Ureter (tissue), 1 donor: ENCODE measurements around the gene ADAMTS19. TPM values are rescaled to one million over a fixed set of nuclear protein-coding genes. Genes with fewer than 3 reads are reported as not detected.

Experiments used
- DNase-seq: peaks from one replicate; pipeline ENCODE4 v3.0.0-alpha.2; 2020; ENCODE audit warnings: low spot score
- total RNA-seq: library from RNA; stranded (reverse); gene quantifications from one replicate; pipeline ENCODE4 v1.2.4, GENCODE V29; 2023
- donor health status: DM: yes; HTN: yes; CAD: no.

ADAMTS19 gene
- total RNA-seq, 1 donor from 2014 or later, result 5.3 TPM

DNA sequence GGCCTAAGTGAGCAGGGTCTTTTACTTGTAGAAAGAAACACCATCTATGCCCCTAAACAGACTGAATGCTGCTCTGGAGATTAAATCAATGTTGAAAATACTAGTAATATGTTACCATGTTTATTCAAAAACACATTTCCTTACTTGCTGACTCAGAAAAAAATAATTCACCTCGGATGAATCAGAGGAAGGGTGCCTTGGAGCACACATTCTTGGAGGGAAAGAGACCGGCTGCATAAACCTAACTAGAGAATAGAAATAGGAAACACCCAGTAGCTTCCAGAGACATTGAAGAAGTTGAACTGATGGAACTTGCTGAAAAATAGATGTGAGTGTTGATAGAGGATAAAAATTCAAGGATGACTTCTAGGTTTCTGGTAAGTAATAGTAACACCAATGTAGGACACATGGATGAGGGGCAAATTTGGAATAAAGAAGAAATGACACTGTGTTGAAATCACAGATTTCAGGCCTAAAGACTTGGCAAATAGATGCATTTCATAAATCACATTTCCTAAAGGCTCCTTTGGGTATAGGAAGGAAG is 210.9 kb downstream of the ADAMTS19 start:
- no peak for DNase-seq

DNA sequence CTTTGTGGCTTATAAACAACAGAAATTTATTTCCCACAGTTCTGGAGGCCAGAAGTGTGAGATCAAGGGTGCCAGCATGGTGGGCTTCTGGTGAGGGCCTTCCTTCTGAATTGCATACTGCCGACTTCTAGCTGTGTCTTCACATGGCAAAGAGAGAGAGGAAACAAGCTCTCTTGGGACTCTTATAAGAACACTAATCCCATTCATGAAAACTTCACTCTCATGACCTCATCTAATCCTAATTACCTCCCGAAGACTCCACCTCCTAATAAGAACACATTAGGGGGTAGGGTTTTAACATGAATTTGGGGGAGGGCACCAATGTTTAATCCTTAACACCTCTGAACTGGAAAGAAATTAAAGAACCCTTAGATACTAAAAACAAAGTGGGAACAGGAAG is 211.9 kb downstream of the ADAMTS19 start:
- no peak for DNase-seq

DNA sequence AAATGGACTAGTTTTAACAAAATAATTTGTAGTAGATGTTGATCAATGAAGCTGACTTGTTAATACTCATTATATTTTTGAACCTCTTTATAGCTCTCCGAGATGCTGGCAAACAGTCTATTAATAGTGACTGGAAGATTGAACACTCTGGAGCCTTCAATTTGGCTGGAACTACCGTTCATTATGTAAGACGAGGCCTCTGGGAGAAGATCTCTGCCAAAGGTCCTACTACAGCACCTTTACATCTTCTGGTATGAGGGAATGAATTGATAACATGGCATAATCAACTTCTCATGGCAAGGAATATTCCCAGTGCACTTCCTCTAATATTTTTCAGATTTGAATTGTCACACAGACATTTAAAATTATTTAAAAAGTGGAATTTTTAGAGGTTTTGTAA is 219.6 kb downstream of the ADAMTS19 start:
- no peak for DNase-seq

GRCh38 chr5:129687941-129688340 is 227.8 kb downstream of the ADAMTS19 start:
- DNase-seq, result no peak

GRCh38 chr5:129689045-129689444 is 228.9 kb downstream of the ADAMTS19 start:
- DNase-seq, result no peak

DNA sequence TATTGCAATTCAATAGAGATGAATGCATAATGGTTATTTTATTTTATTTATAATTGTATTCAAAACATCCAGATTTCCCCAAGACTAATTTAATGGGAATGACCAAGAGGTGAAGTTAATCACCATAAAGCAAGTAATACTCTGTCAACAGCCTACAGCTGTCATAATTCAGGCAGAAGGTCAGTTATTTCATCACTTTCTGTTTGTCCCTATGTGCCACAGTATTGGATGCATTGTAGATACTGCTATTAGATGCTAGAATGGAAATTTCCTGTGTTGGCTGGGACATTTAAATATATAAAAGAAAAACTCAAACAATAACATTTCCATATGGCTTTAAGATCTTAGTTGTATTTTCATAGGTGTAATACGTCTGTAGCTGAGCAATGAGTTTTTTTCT is 231.1 kb downstream of the ADAMTS19 start:
- DNase-seq, result no peak

DNA sequence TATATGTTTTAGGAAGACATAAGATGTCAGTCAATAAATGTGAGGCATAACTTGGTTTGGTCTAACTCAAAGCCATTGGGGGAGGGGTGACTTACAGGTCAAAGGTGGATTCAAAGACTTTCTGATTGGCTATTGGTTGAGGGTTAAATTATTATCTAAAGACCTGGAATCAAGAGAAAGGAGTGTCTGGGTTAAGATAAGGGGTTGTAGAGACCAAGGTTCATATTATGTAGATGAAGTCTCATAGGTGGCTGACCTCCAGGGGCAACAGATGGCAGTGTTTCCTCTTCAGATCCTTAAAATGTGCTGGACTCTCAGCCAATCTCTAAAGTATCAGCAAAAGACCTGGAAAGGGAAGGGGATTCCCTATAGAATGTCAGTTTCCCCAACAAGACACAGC is 236.5 kb downstream of the ADAMTS19 start:
- DNase-seq, result no peak

- DNase-seq, result no peak
Observed at GRCh38 chr5:129698661-129699060, 238.6 kb downstream of the ADAMTS19 start.

- DNase-seq, result no peak
Observed at GRCh38 chr5:129716235-129716634, 256.1 kb downstream of the ADAMTS19 start.

GRCh38 chr5:129716651-129717050 is 256.6 kb downstream of the ADAMTS19 start:
- DNase-seq, result no peak

GRCh38 chr5:129717751-129718310 is 257.7 kb downstream of the ADAMTS19 start:
- DNase-seq, result no peak

DNA sequence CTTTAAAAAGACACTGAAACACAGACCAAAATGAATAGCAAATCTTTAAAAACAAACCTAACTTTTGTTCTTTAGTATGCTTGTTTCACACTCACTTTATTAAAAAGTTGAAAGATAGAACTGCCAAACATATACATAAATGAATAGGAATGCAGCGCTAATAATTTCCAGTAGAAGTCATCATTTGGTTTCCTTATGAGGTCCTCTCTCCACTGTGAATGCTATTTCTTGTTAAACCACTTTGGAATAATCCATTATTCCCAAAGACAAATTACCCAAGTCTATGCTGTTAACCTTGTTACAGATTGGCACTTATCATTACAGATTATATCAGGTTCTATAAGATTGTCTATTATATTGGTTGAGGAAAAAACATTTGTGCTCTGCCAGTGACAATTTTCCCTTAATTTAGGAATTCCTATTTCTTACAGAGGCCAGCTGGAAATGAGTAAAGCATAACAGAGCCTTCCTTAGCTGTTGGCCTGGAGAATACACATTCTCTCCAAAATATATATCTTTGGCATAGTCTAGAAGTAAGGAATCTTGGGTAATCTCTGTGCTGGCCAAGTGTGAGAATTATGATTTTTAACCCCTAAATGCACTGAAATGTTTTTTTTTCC is 258.5 kb downstream of the ADAMTS19 start:
- no peak for DNase-seq

DNA sequence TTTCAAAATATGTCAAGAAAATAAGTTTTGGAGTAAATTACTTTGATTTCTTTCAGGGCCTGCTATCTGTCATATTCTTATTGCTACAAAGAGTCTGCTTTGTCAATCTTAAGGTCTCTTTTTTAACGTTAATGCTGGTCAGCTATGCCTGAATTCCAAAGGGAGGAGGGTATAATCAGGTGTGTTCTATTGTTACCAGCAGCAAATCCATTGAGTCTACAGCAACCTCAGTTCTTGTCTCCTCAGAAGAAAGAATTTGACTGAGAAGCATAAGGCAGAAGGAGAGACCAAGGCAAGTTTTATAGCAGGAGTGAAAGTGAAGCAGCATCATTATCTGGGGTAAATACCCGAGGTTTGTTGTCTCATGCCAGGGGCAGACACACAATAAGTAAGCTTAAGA is 264.1 kb downstream of the ADAMTS19 start:
- no peak for DNase-seq

DNA sequence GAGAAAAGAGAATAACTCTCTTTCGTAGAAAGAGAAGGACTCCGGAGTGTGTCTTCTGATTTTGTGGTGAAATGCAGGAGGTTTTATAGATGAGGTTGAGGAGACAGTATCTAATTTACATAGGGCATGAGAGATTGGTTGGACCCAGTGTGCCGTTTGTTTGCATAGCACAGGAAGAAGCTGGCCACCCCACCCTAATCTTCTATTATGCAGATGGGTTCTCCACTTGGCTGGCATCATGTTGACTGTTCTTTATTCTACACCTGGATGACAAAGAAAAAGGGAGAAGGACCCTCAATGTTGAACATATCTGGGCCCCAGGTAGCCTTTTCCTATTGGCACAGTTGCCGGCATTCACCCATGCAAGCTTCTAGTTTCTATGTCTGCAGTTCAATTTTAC is 264.5 kb downstream of the ADAMTS19 start:
- DNase-seq, result no peak

- no peak for DNase-seq
Observed at GRCh38 chr5:129739773-129740172, 279.7 kb downstream of the ADAMTS19 start.

DNA sequence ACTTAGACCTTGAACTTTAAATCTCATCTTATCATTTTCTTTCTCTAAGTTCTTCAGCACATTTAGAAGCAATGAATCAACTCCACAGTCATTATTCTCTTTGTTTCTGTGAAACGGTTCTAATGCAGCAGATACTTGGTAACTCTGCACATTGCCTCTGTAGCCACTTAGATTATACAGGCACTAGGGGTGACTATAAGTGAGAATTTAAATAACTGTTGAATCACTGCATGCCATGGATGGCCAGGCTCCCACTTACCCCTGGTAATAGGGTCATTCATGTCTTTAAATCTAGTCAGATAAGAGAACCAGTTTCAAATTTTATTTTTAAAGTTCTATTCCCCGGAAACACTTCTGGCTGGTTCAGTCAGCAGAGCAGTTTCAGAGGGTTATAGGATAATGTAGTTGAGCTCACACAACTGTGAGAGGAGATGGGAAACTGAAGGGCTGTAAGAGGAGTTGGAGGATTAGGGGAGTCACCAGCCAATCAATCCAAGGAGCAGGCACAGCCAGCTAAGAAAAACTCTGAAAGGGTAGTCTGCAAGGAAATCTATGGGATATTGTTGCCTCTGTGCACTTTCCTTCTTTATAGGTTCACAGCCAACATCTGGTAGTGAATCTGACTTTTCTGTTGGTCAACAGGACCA is 283.6 kb downstream of the ADAMTS19 start:
- DNase-seq, result no peak

GRCh38 chr5:129745997-129746396 is 285.9 kb downstream of the ADAMTS19 start:
- DNase-seq, result no peak

DNA sequence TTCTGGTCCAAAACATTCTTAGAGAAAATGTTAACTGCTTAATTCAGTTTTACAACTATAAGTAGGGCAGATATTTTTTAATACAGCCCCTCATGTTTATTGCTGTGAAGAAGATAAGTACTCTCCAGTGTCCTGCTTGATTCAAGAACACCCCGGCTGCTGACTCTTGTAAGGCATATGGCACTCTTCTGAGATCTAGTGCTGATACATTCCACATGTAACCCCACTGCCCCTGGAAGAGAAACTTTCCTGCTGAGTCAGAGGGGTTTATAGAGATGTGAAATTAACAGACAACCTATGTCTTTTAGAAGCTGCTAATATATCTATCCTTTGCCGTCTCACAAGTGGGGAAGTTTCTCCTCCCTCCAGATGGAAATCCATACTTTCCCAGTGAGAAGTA is 286.8 kb downstream of the ADAMTS19 start:
- no peak for DNase-seq

DNA sequence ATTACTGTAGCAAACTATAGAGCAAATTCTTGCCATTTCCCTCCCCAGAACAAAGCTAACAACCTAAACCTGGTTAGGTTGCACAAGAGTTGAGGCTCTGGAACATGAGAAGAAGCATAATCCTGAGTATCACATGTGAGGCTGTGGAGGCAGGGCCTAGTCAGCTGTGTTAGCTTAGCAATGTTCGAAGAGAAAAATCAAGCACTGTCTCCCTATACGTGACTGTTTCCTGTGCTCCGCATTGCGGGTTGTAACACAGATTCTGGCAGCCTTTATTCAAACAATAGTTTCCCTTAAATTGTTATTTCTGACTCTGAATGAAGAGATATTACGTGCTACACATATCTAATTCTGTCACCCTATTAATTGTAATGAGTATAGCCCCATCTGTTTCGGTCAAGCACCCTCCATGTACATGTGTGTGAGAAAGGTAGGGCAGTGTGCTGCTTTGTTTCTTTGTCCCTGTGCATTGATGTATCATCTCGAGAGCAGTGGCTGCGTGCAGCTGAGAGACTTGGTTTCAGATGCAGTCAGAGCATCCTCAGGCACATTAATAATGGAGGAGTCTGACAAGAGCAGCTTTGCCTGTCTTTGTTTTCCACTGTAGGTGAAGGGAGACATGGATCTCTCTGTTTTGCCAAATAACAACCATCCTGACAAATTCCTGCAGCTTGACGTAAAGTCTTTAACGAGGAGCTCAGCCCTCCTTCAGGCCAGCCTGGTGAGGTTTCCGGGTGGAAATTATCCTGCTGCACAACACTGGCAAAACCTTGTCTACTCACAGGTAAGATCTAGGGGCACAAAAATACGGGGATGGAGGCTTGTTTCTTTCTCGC is 287.7 kb downstream of the ADAMTS19 start, which contains the start of gene MINAR2:
Gene MINAR2, plus strand, starts transcription at position 523 of the 836 bp plus-strand sequence. Its CDS starts 97 bp downstream, at position 620.
- no peak for DNase-seq

DNA sequence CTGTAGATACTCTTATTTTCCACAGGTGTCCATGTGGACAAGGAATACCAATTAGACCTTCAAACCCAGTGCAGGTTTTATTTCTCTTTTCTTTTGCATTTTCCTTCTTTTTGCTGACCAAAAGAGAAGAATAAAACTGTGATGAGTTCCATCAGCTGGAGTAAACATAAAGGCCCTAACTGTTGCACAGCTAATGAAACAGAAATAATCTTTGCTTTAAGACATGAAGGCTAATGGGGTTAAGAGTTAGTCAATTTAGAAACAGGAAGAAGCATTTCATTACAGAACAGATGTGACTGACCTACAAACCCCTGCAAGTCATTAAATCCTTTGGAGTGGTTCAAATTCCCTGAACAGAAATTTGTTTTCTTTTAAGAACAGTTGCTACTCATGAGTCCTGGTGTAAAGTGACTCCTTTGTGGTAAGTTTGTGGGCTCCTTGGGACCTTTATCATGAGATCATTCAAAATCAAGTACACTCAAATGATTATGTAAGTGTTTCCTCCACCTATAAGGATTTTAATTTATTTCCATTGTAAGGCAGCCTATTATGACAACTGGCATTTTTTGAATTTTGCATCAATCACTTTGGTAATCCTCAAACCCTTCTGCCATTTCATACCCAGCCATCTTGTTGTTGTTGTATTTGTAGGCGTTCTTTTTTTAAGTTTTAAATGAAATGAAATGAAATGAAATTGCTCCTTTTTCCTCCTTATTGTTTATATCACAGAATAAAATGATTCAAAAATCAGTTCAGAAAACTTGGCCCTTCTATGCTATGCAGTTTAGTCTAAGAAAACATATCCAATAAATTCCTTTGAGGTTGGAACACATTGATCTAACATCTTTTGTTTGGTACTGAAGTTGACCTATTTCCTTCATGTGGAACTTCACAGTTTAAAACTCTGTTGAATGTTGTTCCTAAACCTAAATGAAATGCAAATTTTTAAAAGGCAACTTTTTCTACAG is 289.1 kb downstream of the ADAMTS19 start:
- DNase-seq, result no peak
